D721Med (cell line): ENCODE results near the gene HLA-C.

Experiments used
- DNase-seq: peaks from one replicate; pipeline ENCODE4 v3.0.0; 2011; ENCODE audit warnings: low spot score; ENCODE audit not compliant: insufficient read length
- FAIRE-seq: peaks from 2 replicates; lab custom pipeline; 2011; peaks lifted over from hg19 to GRCh38; lab: Jason Lieb, UNC
- CTCF ChIP-seq: IDR thresholded peaks from 2 replicates; pipeline ENCODE4 v1.5.1; 2012; ENCODE audit warnings: mild to moderate bottlenecking, control low read depth; ENCODE audit not compliant: insufficient read depth; ENCODE audit errors: missing control alignments

The HLA-C gene

GRCh38 chr6:31271641-31272357 lies at the start of gene HLA-C:
TSS of gene HLA-C (minus strand) at chr6:31272092. CDS start at chr6:31272071, 21 bp downstream.
- no peak for FAIRE-seq
- TF ChIP-seq CTCF: peak; percentile 37
- DNase-seq: peak; percentile 74

- FAIRE-seq: no peak
- DNase-seq: no peak
- no peak for TF ChIP-seq CTCF
These were observed 49.3 kb upstream of the HLA-C start for GRCh38 chr6:31321005-31321707.

GRCh38 chr6:31317036-31317435 lies 45.1 kb upstream of the HLA-C start:
- no peak for FAIRE-seq
- no peak for TF ChIP-seq CTCF
- no peak for DNase-seq

GRCh38 chr6:31309641-31310040 lies 37.7 kb upstream of the HLA-C start:
- DNase-seq (no peak), FAIRE-seq (no peak)
- no peak for TF ChIP-seq CTCF

GRCh38 chr6:31308845-31309175 lies 36.9 kb upstream of the HLA-C start:
- no peak for FAIRE-seq
- no peak for DNase-seq
- no peak for TF ChIP-seq CTCF

- FAIRE-seq (no peak), DNase-seq (no peak)
- TF ChIP-seq CTCF: no peak
These were observed 36.4 kb upstream of the HLA-C start for GRCh38 chr6:31308050-31308844.
